Inflammatory macrophage treated with lipopolysaccharide for 1 hour (primary cell): ENCODE measurements around the gene TBC1D24.
"Not testable (repeated sequence)": the region's sequence is repeated elsewhere in the genome, so short reads cannot be mapped to it uniquely, and the experiment has no call there.

ENCODE experiments used
- DNase-seq, 2 donors: peaks; one replicate each; pipeline ENCODE4 v3.0.0-alpha.2; 2020 to 2022

TBC1D24 gene

DNA sequence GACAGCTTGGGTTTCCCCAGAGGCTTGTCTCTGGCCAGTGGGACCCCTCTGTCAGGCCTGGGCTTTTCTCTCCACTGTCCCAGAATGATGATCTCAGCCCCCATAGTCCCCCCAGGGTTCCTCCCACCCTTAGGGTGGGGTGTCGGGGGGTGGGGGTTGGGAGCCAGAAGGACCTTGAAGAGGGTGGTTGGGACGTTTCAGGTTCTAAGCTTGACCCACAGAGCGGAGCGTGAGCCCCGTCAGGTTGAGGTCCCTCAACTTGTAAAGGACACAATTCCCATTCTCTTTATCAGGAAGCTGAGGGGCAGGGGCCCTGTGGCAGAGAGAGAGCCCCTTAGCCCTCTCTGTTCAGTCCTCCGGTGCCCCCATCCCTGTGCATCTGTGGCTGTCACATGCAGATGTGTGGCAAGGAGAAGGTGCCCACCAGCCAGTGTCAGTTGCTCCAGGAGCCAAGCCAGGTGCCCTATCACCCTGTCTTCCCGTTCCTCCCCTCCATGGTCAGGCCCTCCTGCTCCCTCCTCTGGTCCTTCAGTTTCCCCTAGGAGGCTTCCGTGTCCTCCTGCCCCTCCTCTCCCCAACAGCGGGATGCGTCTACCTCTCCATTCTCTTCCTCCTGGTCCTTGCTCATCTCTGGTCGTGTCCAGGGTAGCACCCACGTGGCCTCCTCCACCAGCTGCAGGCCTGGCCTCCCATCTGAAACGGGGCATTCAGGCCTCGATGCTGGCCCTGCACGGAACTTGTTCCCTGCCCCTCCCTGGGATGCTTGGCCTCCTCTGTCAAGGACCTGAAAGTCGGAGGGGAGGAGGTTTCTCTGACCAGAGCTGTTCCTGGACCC lies 5.3 kb upstream of the TBC1D24 start:
- DNase-seq, result no peak

DNA sequence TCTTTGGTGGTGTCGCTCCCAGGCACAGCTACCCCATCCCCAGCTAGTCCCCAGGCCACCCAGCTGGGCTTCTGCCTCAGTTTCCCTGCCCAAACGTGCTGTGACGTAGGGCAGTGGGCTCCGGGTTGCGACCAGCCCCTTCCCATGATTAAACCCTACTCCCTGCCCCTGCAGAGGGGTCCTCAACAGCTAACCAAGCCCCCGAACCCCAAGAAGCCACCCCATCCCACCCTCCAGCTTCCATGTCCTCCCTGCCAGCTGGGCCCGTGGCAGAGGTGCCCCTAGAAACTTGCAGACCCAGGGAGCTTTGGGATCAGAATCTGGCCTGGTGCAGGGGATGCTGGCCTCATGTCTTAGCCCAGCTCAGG lies 4.7 kb upstream of the TBC1D24 start:
- no peak for DNase-seq

DNA sequence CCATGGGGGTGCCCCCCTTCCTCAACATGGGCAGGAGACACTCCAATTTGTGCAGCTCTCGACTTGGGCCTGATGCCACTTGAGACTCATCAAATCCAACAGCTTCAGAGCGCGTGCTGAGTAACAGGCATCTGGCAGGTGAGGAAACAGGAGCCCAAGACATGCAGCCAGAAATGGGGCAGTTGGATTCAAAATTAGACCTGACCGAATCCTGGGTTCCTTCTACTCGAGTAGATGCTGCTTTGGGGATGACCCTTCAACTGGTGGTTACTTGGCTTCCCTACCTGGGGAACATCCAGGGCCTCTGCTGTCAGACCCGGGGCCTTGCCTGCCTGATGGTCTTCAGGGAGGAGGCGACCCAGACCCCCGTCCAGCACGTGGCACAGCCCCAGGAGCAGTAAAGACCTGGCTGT lies 4.3 kb upstream of the TBC1D24 start:
- DNase-seq, result no peak

DNA sequence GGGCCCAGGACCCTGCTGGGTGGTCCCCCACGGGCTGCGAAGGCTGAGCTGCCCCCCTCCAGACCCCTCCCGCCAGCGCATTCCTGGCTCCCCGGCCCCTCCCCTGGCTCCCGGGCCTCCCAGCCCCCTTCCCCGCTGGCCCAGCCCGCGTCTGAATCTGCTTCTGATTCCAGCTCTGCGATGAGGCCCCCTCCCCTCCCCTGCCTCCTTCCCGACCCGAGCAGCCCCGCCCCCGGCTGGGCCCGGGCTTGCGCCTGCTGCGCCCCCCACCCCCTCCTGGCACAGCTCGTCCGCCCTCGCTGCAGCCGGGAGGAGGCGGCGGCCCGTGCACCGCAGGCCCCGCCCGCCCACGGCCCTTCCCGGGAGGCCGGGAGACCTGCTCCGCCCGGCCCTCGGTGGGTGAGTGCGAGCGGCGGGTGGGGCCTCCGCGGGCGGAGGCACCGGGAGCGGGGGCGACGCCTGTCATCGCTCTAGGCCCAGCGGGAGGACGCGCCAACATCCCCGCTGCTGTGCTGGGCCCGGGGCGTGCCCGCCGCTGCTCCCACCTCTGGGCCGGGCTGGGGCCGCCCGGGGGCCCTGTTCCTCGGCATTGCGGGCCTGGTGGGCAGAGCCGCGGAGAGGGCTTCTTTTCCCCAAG lies 3.8 kb upstream of the TBC1D24 start, which contains the start of gene NTN3:
Gene NTN3, plus strand, starts transcription at position 282 of the 637 bp plus-strand sequence. CDS start 405 bp downstream, outside the sequence.
- no peak for DNase-seq

DNA sequence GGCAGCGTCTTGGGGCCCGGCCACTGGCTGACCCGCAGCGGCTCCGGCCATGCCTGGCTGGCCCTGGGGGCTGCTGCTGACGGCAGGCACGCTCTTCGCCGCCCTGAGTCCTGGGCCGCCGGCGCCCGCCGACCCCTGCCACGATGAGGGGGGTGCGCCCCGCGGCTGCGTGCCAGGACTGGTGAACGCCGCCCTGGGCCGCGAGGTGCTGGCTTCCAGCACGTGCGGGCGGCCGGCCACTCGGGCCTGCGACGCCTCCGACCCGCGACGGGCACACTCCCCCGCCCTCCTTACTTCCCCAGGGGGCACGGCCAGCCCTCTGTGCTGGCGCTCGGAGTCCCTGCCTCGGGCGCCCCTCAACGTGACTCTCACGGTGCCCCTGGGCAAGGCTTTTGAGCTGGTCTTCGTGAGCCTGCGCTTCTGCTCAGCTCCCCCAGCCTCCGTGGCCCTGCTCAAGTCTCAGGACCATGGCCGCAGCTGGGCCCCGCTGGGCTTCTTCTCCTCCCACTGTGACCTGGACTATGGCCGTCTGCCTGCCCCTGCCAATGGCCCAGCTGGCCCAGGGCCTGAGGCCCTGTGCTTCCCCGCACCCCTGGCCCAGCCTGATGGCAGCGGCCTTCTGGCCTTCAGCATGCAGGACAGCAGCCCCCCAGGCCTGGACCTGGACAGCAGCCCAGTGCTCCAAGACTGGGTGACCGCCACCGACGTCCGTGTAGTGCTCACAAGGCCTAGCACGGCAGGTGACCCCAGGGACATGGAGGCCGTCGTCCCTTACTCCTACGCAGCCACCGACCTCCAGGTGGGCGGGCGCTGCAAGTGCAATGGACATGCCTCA lies 3.1 kb upstream of the TBC1D24 start:
- DNase-seq, result no peak

DNA sequence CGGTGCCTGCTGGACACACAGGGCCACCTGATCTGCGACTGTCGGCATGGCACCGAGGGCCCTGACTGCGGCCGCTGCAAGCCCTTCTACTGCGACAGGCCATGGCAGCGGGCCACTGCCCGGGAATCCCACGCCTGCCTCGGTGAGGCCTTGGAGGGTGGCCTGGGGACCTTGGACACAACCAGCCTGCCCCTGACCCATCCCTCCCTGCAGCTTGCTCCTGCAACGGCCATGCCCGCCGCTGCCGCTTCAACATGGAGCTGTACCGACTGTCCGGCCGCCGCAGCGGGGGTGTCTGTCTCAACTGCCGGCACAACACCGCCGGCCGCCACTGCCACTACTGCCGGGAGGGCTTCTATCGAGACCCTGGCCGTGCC lies 2.5 kb upstream of the TBC1D24 start:
- no peak for DNase-seq

DNA sequence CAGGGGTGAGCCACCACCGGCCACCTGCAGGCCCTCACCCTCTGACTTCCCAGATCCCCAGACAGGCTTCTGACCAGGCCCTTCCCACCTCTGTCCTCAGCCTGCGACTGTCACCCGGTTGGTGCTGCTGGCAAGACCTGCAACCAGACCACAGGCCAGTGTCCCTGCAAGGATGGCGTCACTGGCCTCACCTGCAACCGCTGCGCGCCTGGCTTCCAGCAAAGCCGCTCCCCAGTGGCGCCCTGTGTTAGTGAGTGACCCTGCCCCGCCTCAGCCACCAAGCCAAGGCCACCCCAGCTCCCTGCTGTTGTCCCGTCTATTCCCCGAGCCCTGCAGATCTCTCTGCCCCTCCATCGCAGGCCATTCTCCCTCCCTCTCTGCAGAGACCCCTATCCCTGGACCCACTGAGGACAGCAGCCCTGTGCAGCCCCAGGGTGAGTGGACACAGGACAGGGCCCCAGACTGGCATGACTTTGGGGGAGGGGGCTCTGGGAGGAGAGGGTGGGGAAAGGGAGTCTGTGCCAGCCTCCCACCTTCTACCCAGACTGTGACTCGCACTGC lies 2.0 kb upstream of the TBC1D24 start:
- DNase-seq, result no peak

DNA sequence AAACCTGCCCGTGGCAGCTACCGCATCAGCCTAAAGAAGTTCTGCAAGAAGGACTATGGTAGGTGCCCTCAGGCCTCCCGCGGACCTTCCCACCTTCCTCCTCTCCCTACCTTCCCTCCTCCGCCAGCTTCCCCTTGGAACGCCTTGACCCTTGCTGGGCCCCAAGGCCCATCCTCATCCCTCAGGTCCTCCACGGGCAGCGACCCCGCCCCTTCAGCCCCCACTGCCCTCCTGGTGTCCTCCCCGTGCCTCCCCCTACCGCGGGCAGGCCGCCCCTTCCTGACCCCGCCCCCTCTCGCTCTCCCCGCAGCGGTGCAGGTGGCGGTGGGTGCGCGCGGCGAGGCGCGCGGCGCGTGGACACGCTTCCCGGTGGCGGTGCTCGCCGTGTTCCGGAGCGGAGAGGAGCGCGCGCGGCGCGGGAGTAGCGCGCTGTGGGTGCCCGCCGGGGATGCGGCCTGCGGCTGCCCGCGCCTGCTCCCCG lies 1.4 kb upstream of the TBC1D24 start:
- no peak for DNase-seq

DNA sequence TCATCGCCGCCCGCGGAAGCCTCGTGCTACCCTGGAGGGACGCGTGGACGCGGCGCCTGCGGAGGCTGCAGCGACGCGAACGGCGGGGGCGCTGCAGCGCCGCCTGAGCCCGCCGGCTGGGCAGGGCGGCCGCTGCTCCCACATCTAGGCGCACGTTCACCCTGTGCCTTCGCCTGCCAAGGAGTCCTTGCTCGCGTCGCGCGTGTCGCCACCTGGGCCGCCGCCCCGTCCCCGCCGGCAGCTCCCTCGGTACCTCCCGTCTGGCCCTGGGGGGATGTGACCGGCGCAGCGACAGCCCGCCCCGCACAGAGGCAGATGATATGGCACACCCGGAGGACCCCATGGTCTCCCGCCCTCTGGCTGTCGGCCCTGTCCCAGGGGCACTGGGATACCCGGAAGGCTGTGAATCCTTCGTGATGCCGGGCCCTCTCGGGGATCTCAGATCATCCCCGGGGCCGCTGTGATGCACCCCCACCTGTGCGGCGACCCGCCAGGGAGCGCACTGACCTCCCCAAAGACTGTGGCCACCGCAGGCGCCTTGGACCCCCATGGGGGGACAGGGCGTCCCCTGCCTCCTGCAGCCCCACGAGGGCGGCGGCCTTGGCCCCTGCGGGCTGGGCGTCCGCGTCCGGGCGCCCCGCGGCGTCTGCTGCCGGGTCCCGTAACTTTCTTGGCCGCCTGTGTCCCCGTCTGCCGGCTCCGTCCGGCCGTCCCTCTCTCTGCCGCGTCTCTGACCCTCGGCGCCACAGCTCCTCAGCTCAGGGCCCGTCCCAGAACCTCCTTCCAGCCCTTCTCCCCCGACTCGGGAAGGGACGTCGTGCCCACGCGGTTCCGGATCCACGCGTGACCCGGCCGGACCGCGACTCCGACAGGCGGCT lies 689 bp upstream of the TBC1D24 start:
- DNase-seq, result peak in 1 of 2 donors; percentile 40

DNA sequence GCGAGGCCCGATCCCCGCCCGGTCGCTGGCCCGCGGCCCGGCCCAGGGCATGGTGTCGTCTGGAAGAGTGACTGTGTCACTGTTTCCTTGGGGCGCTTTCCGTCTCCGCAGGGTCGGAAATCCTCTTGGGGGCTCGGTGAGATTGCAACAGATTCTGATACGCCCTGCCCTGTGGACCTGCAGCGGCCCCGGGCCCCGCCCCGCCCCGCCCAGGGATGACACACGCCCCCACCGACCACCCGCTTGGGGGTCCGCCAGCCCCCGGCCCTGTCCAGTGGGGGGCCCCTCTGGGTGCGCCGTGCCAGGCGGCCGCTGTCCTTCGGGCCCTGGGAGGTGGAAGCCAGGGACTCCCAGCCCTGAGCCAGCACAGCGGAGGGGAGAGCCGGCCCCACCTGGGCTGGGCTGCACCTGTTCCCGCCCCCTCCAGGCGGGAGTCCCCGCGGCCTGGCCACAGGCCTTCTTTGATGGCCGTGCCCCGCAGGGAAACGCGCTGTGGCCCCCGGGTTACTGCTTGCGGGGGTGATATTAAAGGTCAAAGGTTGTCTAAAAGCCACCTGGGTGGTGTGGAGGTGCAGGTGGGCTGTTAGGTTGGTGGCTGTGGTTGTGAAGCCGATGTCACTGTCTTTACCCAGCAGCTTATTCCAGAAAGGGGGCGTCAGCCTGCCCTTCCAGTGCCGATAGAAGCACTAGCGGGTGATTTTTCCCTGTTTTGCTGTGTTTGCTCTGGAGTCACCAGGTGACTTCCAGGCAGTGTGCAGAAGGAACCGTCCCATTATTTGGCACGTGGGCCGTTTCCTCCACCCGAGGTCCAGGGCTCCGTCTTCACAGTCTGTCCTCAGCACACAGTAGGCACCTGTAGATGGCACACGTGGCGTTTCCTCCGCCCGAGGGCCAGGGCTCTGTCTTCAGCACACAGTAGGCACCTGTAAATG lies 752 bp downstream of the TBC1D24 start:
- DNase-seq, result no peak

DNA sequence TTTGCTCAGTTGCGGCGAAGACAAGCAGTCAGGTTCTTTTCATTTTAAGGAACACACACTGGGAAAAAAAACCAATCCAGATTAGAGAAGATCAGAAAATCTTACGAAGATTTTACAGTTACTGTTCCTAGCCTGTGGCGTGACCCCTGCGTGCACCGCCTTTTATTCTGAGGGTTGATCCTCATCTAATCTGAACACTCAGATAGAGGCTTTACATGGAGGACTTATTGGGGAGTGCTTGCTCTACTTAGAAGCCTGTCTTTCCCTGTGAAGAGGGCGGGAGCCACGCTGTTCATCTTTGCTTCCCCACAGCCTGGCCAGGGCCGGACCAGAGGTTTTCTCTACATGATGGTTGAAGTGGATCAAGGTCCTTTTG lies 1.4 kb downstream of the TBC1D24 start:
- DNase-seq, result no peak

DNA sequence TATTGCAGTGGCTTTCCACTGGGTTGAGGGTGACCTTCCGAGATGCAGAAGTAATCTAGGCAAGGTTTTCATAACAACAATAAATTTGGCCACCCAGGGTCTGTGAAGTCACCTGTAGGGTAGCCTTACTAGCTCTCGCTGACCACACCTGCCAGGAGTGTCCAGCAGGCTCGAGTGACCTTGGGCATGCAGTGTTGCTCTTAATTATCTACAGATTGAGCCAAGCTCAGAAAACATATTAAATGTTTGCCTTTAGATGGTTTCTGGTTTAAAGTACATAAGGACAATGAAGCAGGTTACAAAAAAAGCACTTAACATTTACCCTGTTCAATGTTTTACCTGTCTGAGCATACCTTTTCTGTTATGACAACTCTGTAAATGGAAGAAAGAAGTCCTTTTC lies 1.8 kb downstream of the TBC1D24 start:
- DNase-seq, result no peak

DNA sequence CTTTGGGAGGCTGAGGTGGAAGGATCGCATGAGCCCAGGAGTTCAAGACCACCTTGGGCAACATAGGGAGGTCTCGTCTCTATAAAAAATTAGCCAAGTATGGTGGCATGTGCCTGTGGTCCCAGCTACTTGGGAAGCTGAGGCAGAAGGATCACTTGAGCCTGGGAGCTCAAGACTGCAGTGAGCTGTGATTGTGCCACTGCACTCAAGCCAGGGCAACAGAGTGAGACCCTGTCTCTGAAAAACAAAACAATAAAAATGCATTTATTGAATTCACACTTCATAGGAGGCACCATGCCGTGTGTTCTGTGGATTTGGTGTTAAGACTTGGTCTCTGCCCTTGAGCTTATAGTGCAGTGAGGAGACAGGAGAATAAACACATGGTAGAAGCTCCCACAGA lies 2.4 kb downstream of the TBC1D24 start:
- DNase-seq, result no peak

DNA sequence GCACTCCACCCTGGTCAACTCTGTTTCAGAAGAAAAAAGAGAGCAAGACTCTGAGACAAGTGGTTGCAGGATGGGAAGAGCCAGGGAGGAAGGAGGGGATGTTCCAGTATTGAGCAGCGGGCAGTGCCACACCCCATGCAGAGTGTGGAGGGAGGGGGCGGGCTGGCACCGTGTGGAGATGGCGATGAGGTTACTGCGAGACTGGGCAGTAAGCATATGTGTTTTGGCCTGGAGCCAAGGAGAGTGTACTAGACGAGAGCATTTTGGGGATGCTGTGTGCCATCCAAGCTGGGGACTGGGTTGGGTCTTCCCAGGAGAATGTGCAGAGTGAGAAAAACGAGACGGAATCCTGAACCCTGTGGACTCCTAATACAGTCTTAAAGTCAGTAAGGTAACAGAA lies 3.4 kb downstream of the TBC1D24 start:
- DNase-seq, result no peak

DNA sequence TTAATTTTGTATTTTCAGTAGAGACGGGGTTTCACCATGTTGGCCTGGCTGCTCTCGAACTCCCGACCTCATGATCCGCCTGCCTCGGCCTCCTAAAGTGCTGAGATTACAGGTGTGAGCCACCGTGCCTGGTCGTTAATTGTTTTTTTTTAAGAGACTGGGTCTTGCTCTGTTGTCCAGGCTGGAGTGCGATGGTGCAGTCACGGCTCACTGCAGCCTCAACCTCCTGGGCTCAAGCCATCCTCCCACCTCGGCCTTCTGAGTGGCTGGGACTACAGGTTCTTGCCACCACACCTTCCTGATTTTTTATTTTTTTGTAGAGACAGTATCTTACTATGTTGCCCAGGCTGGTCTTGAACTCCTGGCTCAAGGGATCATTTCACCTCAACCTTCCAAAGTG lies 5.1 kb downstream of the TBC1D24 start:
- DNase-seq, result not testable (repeated sequence)

DNA sequence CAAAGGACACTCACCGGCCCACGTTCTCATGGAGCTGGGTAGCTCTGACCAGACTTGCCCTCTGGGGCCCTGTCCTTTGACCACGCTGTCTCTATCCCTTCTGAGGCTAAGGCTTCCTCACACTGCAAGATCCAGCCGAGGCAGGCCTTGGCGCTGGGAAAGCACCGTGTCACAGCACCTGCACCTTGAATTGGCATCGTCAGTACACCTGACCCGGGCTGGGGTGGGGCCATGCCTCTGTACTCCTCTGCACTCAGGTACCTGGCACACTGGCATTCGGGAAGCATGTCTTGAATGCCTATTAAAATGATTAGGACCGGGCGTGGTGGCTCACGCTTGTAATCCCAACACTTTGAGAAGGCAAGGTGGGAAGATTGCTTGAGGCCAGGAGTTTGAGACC lies 6.0 kb downstream of the TBC1D24 start:
- DNase-seq, result no peak

DNA sequence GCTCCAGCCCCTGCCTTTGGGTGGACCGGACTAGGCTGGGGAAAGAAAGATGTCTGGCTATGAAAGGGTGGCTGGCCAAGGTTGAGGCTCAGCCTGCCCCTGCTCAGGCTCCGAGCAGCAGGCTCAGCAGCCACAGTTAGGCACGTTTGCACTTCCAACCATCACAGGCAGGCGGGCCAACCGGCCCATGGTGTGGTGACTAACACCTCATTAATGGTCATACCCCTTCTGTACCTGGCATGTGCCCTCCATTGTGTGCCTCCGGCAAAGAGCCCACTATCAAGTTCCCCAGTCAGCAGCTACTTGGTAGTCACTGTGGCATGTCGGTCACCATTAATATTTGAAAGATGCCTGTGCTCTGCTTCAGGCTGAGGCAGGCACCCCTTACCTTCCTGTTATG lies 6.7 kb downstream of the TBC1D24 start:
- no peak for DNase-seq

DNA sequence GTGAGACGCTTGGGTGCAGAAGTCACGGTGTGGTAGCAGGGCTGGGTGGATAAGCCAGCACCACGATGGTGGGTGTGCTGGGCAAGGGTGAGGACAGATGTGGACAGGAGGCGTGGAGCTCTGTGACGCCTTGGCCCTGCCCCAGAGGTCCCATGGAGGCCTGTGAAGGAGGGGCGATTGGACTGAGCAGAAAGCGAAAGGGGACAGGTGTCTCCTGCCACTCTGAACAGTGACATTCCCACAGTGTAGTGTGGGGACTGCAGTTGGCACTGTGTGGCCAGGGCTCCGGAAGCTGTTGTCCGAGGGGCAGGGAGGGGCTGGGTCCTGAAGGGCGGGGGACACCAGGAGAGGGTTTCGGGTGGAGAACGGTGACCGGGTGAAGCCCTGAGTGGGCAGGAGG lies 7.3 kb downstream of the TBC1D24 start:
- no peak for DNase-seq

DNA sequence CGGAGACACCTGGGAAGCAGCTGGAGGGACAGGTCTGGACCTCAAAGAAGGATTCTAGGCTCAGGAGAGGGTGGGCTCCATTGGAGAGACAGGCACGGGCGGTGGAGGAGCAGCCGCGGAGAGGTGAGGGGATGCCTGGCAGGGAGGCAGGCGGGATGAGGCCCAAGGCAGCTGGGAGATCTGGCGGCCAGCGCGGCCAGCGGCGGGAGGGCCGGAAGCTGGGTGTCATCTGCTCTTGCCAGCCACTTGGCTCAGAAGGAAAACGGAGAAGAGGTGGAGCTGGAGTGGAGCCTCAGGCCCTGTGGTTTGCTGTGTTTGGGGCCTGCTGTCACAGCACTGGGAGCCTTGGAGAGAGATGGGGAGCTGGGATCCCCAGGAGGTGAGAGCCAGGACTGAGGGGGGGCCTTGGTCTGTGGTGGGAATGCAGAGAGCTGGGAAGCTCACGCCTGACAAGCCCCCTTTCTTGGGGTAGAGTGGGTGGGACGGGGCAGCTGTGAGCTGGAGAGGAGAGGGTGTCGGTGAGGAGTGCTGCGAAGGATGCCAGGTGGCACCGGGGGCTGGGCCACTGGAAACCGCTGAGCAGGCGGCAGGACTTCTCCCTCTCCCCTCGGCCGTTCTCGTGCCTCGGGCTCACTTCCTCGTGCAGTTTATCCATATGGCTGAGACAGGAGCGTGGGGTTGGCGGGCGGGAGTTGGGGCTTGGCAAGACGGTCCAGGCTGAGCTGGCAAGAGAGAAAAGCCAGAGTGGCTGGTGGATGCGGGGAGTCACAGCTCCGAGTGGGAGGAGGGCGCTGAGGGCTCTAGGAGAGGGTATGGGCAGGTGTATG lies 8.0 kb downstream of the TBC1D24 start:
- DNase-seq, result no peak
